Neural cell (in vitro differentiated cells): ENCODE results near the gene KRTAP5-1. TPM values are rescaled to one million over a fixed set of nuclear protein-coding genes. Genes with fewer than 3 reads are reported as not detected.
A peak's percentile ranks its signal among the peaks of the same experiment; 100 is the strongest.

ENCODE experiments used
- H2AFZ ChIP-seq: fragments of 200-600, 300-800 bp; sonication (generic), shearing (Covaris generic); 2 replicates; pipeline ENCODE4 v1.6.0; 2014; ENCODE audit warnings: low read depth, mild to moderate bottlenecking, antibody characterized with exemption, low read length, moderate library complexity
- H3F3A ChIP-seq: fragments of 200-600 bp; shearing (Covaris generic); 2 replicates; pipeline ENCODE4 v1.6.1; 2016; ENCODE audit warnings: mild to moderate bottlenecking, moderate library complexity, mixed read lengths, antibody characterized with exemption, low read length; ENCODE audit not compliant: insufficient read depth, poor library complexity, severe bottlenecking
- H3K27ac ChIP-seq: fragments of 200-600, 300-800 bp; sonication (generic), shearing (Covaris generic); 2 replicates; pipeline ENCODE4 v1.5.1; 2014; ENCODE audit warnings: mild to moderate bottlenecking, low read length, moderate library complexity
- H3K27me3 ChIP-seq: fragments of 300-800, 200-600 bp; sonication (generic), shearing (Covaris generic); 2 replicates; pipeline ENCODE4 v1.6.0; 2014; ENCODE audit warnings: mild to moderate bottlenecking, low read depth, low read length, moderate library complexity; ENCODE audit not compliant: insufficient read depth
- H3K36me3 ChIP-seq: fragments of 300-800, 200-600 bp; sonication (generic), shearing (Covaris generic); 2 replicates; pipeline ENCODE4 v1.5.1; 2014; ENCODE audit warnings: mild to moderate bottlenecking, antibody characterized with exemption, low read length, moderate library complexity; ENCODE audit not compliant: insufficient read depth
- H3K4me2 ChIP-seq: fragments of 300-800, 200-600 bp; sonication (generic), shearing (Covaris generic); 2 replicates; pipeline ENCODE4 v1.6.0; 2014; ENCODE audit warnings: mild to moderate bottlenecking, low read length
- H3K4me3 ChIP-seq: fragments of 300-800, 200-600 bp; sonication (generic), shearing (Covaris generic); 2 replicates; pipeline ENCODE4 v1.5.1; 2014; ENCODE audit warnings: mild to moderate bottlenecking, low read length, moderate library complexity
- H3K79me2 ChIP-seq: fragments of 200-600 bp; shearing (Covaris generic); replicated peaks from 2 replicates; pipeline ENCODE4 v1.6.0; 2014; ENCODE audit warnings: mild to moderate bottlenecking, low read length, moderate library complexity; ENCODE audit not compliant: insufficient read depth
- H3K9ac ChIP-seq: fragments of 300-800, 200-600 bp; sonication (generic), shearing (Covaris generic); 2 replicates; pipeline ENCODE4 v1.6.1; 2016; ENCODE audit warnings: mild to moderate bottlenecking, low read length, mixed read lengths
- H3K9me2 ChIP-seq: fragments of 200-600 bp; shearing (Covaris generic); 2 replicates; pipeline ENCODE4 v1.6.1; 2016; ENCODE audit warnings: mild to moderate bottlenecking, low read length, mixed read lengths; ENCODE audit not compliant: insufficient read depth
- H3K9me3 ChIP-seq: fragments of 200-600, 300-800 bp; sonication (generic), shearing (Covaris generic); 2 replicates; pipeline ENCODE4 v1.6.1; 2016; ENCODE audit warnings: mild to moderate bottlenecking, mixed run types, low read length, moderate library complexity, mixed read lengths
- H4K20me1 ChIP-seq: fragments of 200-600 bp; shearing (Covaris generic); 2 replicates; pipeline ENCODE4 v1.6.1; 2016; ENCODE audit warnings: mild to moderate bottlenecking, mixed run types; ENCODE audit not compliant: insufficient read depth
- CTCF ChIP-seq: fragments of 450-650 bp; IDR thresholded peaks from 2 replicates; pipeline ENCODE4 v1.5.1; 2014; ENCODE audit warnings: antibody characterized with exemption, mild to moderate bottlenecking, moderate library complexity; ENCODE audit not compliant: poor library complexity, severe bottlenecking
- EP300 ChIP-seq: fragments of 450-650 bp; conservative IDR thresholded peaks from 2 replicates; pipeline ENCODE4 v1.6.1; 2014; ENCODE audit warnings: antibody characterized with exemption, mild to moderate bottlenecking, moderate library complexity; ENCODE audit not compliant: poor library complexity, severe bottlenecking
- POLR2AphosphoS5 ChIP-seq: IDR thresholded peaks from 2 replicates; pipeline ENCODE4 v1.6.1; 2012
- REST ChIP-seq: IDR thresholded peaks from 2 replicates; pipeline ENCODE4 v1.6.1; 2012; ENCODE audit warnings: borderline replicate concordance
- TAF1 ChIP-seq: IDR thresholded peaks from 2 replicates; pipeline ENCODE4 v1.6.1; 2012; ENCODE audit warnings: low read depth
- polyA plus RNA-seq: library from polyadenylated mRNA; depleted of rRNA; stranded (reverse); fragments of >200 nt; gene quantifications from 2 replicates; pipeline ENCODE4 v1.2.3, GENCODE V29; 2014

Gene KRTAP5-1
- polyA plus RNA-seq, 1 donor from 2014 or later: not detected

DNA sequence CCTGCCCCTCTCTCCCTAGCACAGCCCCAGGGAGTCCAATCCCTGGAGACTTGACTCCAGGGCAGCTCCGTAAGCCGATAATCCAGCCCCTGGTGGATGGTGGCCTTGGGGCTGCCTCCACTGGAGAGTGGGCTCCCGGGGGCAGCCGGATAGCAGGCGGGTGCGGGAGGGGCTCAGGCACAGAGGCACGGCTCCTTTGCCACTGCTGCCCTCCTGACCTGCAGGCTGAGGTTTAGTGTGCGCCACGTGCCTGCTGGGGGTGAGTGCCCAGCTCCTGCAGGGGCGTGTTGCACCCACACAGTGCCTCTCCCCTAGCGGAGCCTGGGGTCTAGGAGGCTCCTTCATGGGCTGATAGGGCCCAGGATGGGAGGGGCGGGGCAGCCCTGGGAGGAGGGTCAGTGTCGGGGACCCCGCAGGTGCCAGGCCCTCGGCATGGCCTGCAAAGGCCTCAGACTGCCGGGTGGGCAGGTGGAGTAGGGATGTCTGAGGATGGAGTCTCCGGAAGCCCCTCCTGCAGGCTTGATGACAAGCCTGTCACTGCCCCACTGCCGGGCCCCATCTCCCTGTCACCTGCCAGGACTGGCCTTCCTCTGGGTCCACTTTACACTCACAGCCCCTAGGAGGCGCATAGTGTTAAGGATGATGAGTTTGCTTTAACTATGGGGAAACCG lies 18.6 kb downstream of the KRTAP5-1 start:
- H3K27ac ChIP-seq: no peak overlapping the region
- no peaks in the 10 kb centered on the region for H3K9me3 ChIP-seq
- H3K27me3 ChIP-seq: no peaks in the 10 kb centered on the region
- no peaks in the 10 kb centered on the region for H3K9me2 ChIP-seq
- H3K36me3 ChIP-seq: no peaks in the 10 kb centered on the region
- TF ChIP-seq TAF1 (no peak), POLR2AphosphoS5 (peak; percentile 8)
- peaks cover 56% of the 10 kb centered on the region for H3K79me2 ChIP-seq
- H3K9ac ChIP-seq: peak overlapping the region; percentile 97
- no peaks in the 10 kb centered on the region for H3F3A ChIP-seq
- H3K4me3 ChIP-seq: peak overlapping the region; percentile 94
- peaks cover 37% of the 10 kb centered on the region for H4K20me1 ChIP-seq
- H2AFZ ChIP-seq: no peak overlapping the region
- no peak overlapping the region for H3K4me2 ChIP-seq

GRCh38 chr11:1565904-1566247 lies 19.2 kb downstream of the KRTAP5-1 start:
- Histone ChIP-seq H3K27me3 (no peaks in the 10 kb centered on the region), H4K20me1 (peaks cover 43% of the 10 kb centered on the region), H3K9me3 (no peaks in the 10 kb centered on the region), H2AFZ (no peak overlapping the region), H3K4me2 (no peak overlapping the region), H3K9ac (peak overlapping the region; percentile 3), H3K4me3 (no peak overlapping the region), H3K79me2 (peaks cover 50% of the 10 kb centered on the region), H3K27ac (no peak overlapping the region), H3K9me2 (no peaks in the 10 kb centered on the region), H3K36me3 (no peaks in the 10 kb centered on the region), H3F3A (no peaks in the 10 kb centered on the region)
- TF ChIP-seq REST (no peak), CTCF (no peak)

- H3K9me3 ChIP-seq: no peaks in the 10 kb centered on the region
- H2AFZ ChIP-seq: no peak overlapping the region
- H3K4me3 ChIP-seq: peak overlapping the region; percentile 45
- no peak overlapping the region for H3K4me2 ChIP-seq
- no peaks in the 10 kb centered on the region for H3F3A ChIP-seq
- no peaks in the 10 kb centered on the region for H3K36me3 ChIP-seq
- peak overlapping the region; percentile 28 for H3K27ac ChIP-seq
- TF ChIP-seq POLR2AphosphoS5 (peak; percentile 1), EP300 (no peak)
- no peaks in the 10 kb centered on the region for H3K9me2 ChIP-seq
- no peaks in the 10 kb centered on the region for H3K27me3 ChIP-seq
- peaks cover 45% of the 10 kb centered on the region for H3K79me2 ChIP-seq
- peak overlapping the region; percentile 48 for H3K9ac ChIP-seq
- peaks cover 48% of the 10 kb centered on the region for H4K20me1 ChIP-seq
These were observed 19.7 kb downstream of the KRTAP5-1 start for GRCh38 chr11:1565173-1565903.
